B cell (primary cell): ENCODE measurements around the gene CHRNA4. TPM values are rescaled to one million over a fixed set of nuclear protein-coding genes. Genes with fewer than 3 reads are reported as not detected.

ENCODE experiments used
- ATAC-seq: fragments of 200-7000 bp; cut with Tn5 transposase; one replicate; pipeline ENCODE4 v1.10.0; 2021; ENCODE audit warnings: low read depth, mild to moderate bottlenecking, moderate number of reproducible peaks, moderate library complexity
- CTCF ChIA-PET: fragments of 350-600 bp; sonication (Branson Sonifier 250); formaldehyde crosslinking; loops from one replicate; lab custom pipeline; 2021; ENCODE audit warnings: antibody characterized with exemption, inconsistent platforms; lab: Charles Lee
- POLR2A ChIA-PET: fragments of 350-600 bp; sonication (Branson Sonifier 250); formaldehyde crosslinking; loops from one replicate; lab custom pipeline; 2021; ENCODE audit warnings: antibody characterized with exemption; lab: Charles Lee
- DNase-seq: peaks from one replicate; pipeline ENCODE4 v3.0.0; 2013
- H2AFZ ChIP-seq: 2 replicates; pipeline ENCODE4 v1.6.1; 2012; ENCODE audit warnings: mild to moderate bottlenecking, low read depth, low read length; ENCODE audit not compliant: insufficient read depth, poor library complexity, severe bottlenecking
- H3K27ac ChIP-seq, 2 donors: 1 replicate in 1 of 2; 2 replicates in 1 of 2; pipeline ENCODE4 v1.5.1; 2012 to 2013; ENCODE audit warnings: low read length in 2 of 2, mild to moderate bottlenecking in 2 of 2, moderate library complexity in 1 of 2
- H3K27me3 ChIP-seq, 4 experiments: fragments of 200-600 bp in 1 of 4; sonication (generic) in 1 of 4; replicated peaks in 1 of 4; 1 replicate in 2 of 4; 2 replicates in 2 of 4; pipeline versions ENCODE4 v1.6.1 to v1.7.0; 2013 to 2016; ENCODE audit warnings: low read length in 3 of 4, mild to moderate bottlenecking in 2 of 4, mixed read lengths in 1 of 4, moderate library complexity in 1 of 4; ENCODE audit not compliant: insufficient read depth in 4 of 4, control insufficient read depth in 3 of 4; ENCODE audit errors: control extremely low read depth in 1 of 4
- H3K36me3 ChIP-seq, 2 experiments: replicated peaks in 1 of 2; 1 replicate in 1 of 2; 2 replicates in 1 of 2; pipeline versions ENCODE4 v1.6.1 to v1.7.1; 2013; ENCODE audit warnings: low read length in 1 of 2; ENCODE audit not compliant: insufficient read depth in 2 of 2, control insufficient read depth in 1 of 2; ENCODE audit errors: control extremely low read depth in 1 of 2, extremely low read depth in 1 of 2
- H3K4me1 ChIP-seq, 2 donors: fragments of 200-600 bp in 1 of 2; sonication (generic) in 1 of 2; 1 replicate in 1 of 2; 2 replicates in 1 of 2; pipeline versions ENCODE4 v1.5.1 to v1.6.1; 2013 to 2017; ENCODE audit warnings: low read length in 2 of 2; ENCODE audit not compliant: control insufficient read depth in 2 of 2, insufficient read depth in 2 of 2
- H3K4me2 ChIP-seq: replicated peaks from 2 replicates; pipeline ENCODE3; 2012; ENCODE audit warnings: mild to moderate bottlenecking, low read depth, low read length; ENCODE audit not compliant: poor library complexity, severe bottlenecking
- H3K4me3 ChIP-seq, 5 experiments: fragments of 200-600 bp in 1 of 5; sonication (generic) in 1 of 5; 1 replicate in 3 of 5; 2 replicates in 2 of 5; pipeline versions ENCODE4 v1.5.1 to v1.7.0; 2011 to 2016; ENCODE audit warnings: low read length in 4 of 5, mild to moderate bottlenecking in 4 of 5, low read depth in 2 of 5, control low read depth in 1 of 5, moderate library complexity in 1 of 5; ENCODE audit not compliant: insufficient read depth in 1 of 5; ENCODE audit errors: control extremely low read depth in 1 of 5, extremely low read depth in 1 of 5
- H3K79me2 ChIP-seq: fragments of 200-600 bp; sonication (generic); one replicate; pipeline ENCODE4 v1.6.0; 2016; ENCODE audit warnings: low read length; ENCODE audit not compliant: control insufficient read depth, insufficient read depth
- H3K9ac ChIP-seq: fragments of 200-600 bp; sonication (generic); 2 replicates; pipeline ENCODE4 v1.6.1; 2017; ENCODE audit warnings: mild to moderate bottlenecking, low read length, moderate library complexity
- H3K9me3 ChIP-seq, 3 donors: one replicate each; pipeline versions ENCODE4 v1.6.1 to v1.7.1; 2013; ENCODE audit warnings: low read length in 2 of 3; ENCODE audit not compliant: control insufficient read depth in 2 of 3, insufficient read depth in 1 of 3; ENCODE audit errors: control extremely low read depth in 1 of 3
- H4K20me1 ChIP-seq: 2 replicates; pipeline ENCODE4 v1.6.0; 2012; ENCODE audit warnings: mild to moderate bottlenecking, low read length; ENCODE audit not compliant: insufficient read depth, control insufficient read depth, poor library complexity, severe bottlenecking
- H3K27ac Mint-ChIP-seq: one replicate; pipeline ENCODE4 v1.8.0; 2021; ENCODE audit warnings: mixed read lengths
- H3K27me3 Mint-ChIP-seq: one replicate; pipeline ENCODE4 v1.8.0; 2021; ENCODE audit warnings: mixed read lengths
- H3K4me1 Mint-ChIP-seq: one replicate; pipeline ENCODE4 v1.8.0; 2021; ENCODE audit warnings: mixed read lengths
- H3K4me3 Mint-ChIP-seq: one replicate; pipeline ENCODE4 v1.8.0; 2021; ENCODE audit warnings: mixed read lengths
- H3K9me3 Mint-ChIP-seq: one replicate; pipeline ENCODE4 v1.8.0; 2022; ENCODE audit warnings: mixed read lengths; ENCODE audit not compliant: insufficient read depth
- CTCF ChIP-seq: fragments of 200-600 bp; IDR thresholded peaks from one replicate; pipeline ENCODE4 v1.8.0; 2022; ENCODE audit warnings: antibody characterized with exemption, mild to moderate bottlenecking
- EZH2 ChIP-seq: IDR thresholded peaks from 2 replicates; pipeline ENCODE4 v1.6.1; 2012; ENCODE audit warnings: borderline replicate concordance, low read depth, mild to moderate bottlenecking, moderate library complexity, low read length; ENCODE audit not compliant: insufficient read depth, poor library complexity, severe bottlenecking
- WGBS: methylation state at CpG from one replicate; pipeline ENCODE4 v1.1.5; 2013; ENCODE audit warnings: missing lambda C conversion rate; ENCODE audit not compliant: insufficient coverage; 5-methylcytosine and 5-hydroxymethylcytosine counted together
- intact Hi-C: fragments of 100-400 bp; cut with micrococcal nuclease; formaldehyde crosslinking; loops from one replicate; pipeline ENCODE4 v1.10.0; 2022
- polyA plus RNA-seq: library from polyadenylated mRNA; depleted of rRNA; stranded (reverse); fragments of >200 nt; gene quantifications from 2 replicates; pipeline ENCODE4 v1.2.3, GENCODE V29; 2012
- total RNA-seq, 2 donors: library from RNA; stranded (reverse); fragments of 120-200 nt in 1 of 2; gene quantifications; 1 replicate in 1 of 2; 2 replicates in 1 of 2; pipeline versions ENCODE4 v1.2.3 to v1.2.4, GENCODE V29; 2013 to 2022

CHRNA4 gene
- total and polyA plus RNA-seq, 2 donors (not counting 1 experiment from before 2014, with no cell fraction given), result not detected

GRCh38 chr20:63365601-63366389 is 4.6 kb upstream of the CHRNA4 start:
- Histone ChIP-seq H3K4me3 (no peak overlapping the region), H3K79me2 (no peaks in the 10 kb centered on the region), H4K20me1 (no peaks in the 10 kb centered on the region), H3K36me3 (no peaks in the 10 kb centered on the region), H3K4me1 (peaks cover 0 to 4% of the 10 kb centered on the region in 2 donors), H3K27ac (no peak overlapping the region), H3K4me2 (no peak overlapping the region), H3K9me3 (peaks cover 0 to 6% (median 0%) of the 10 kb centered on the region in 3 donors), H3K9ac (no peak overlapping the region), H2AFZ (no peak overlapping the region), H3K27me3 (peaks cover 0 to 24% (median 2%) of the 10 kb centered on the region in 4 experiments)
- POLR2A ChIA-PET, result no interaction called here
- WGBS, result 82% methylated on average over 20 of the region's 22 CpGs
- Mint-ChIP-seq H3K27me3 (peaks cover 9% of the 10 kb centered on the region), H3K4me1 (peaks cover 4% of the 10 kb centered on the region), H3K9me3 (no peaks in the 10 kb centered on the region), H3K4me3 (no peak overlapping the region), H3K27ac (no peak overlapping the region)
- CTCF ChIA-PET, result no interaction called here
- ATAC-seq, result no peak
- TF ChIP-seq EZH2 (no peak), CTCF (no peak)
- intact Hi-C loops, result no loop called here
- DNase-seq, result no peak

GRCh38 chr20:63364801-63365585 is 3.8 kb upstream of the CHRNA4 start:
- Histone ChIP-seq H3K9ac (no peak overlapping the region), H3K27me3 (peaks cover 0 to 32% (median 6%) of the 10 kb centered on the region in 4 experiments), H3K79me2 (no peaks in the 10 kb centered on the region), H3K9me3 (peaks cover 0 to 12% (median 0%) of the 10 kb centered on the region in 3 donors), H4K20me1 (no peaks in the 10 kb centered on the region), H3K36me3 (no peaks in the 10 kb centered on the region), H3K4me1 (peaks cover 0 to 9% of the 10 kb centered on the region in 2 donors), H3K27ac (no peak overlapping the region), H3K4me2 (no peak overlapping the region), H3K4me3 (no peak overlapping the region), H2AFZ (no peak overlapping the region)
- Mint-ChIP-seq H3K4me1 (peaks cover 4% of the 10 kb centered on the region), H3K27me3 (peaks cover 10% of the 10 kb centered on the region), H3K27ac (no peak overlapping the region), H3K4me3 (no peak overlapping the region), H3K9me3 (no peaks in the 10 kb centered on the region)
- CTCF ChIA-PET, result no interaction called here
- WGBS, result 79% methylated on average over 10 of the region's 20 CpGs
- POLR2A ChIA-PET, result no interaction called here
- ATAC-seq, result no peak
- intact Hi-C loops, result no loop called here
- DNase-seq, result no peak
- TF ChIP-seq EZH2, result no peak
- no peak for TF ChIP-seq CTCF
